Left lung (tissue), 10 donors: ENCODE measurements around the gene OPN4. TPM values are rescaled to one million over a fixed set of nuclear protein-coding genes. Genes with fewer than 3 reads are reported as not detected.

ENCODE experiments used
- ATAC-seq: fragments of 200-7000 bp; cut with Tn5 transposase; one replicate; pipeline ENCODE4 v1.9.1; 2020; ENCODE audit warnings: moderate library complexity
- DNase-seq, 4 donors: peaks; one replicate each; pipeline ENCODE4 v3.0.0-alpha.2; 2013 to 2020
- H3K27ac ChIP-seq, 2 donors: fragments of 200-600 bp; sonication (generic) in 1 of 2; one replicate each; pipeline versions ENCODE4 v1.5.0 to v1.8.0; 2020 to 2021
- H3K27me3 ChIP-seq, 2 donors: fragments of 200-600 bp; sonication (generic) in 1 of 2; one replicate each; pipeline versions ENCODE4 v1.5.0 to v1.8.0; 2020 to 2021
- H3K36me3 ChIP-seq, 2 donors: fragments of 200-600 bp; sonication (generic) in 1 of 2; one replicate each; pipeline versions ENCODE4 v1.5.0 to v1.8.0; 2020 to 2021
- H3K4me1 ChIP-seq, 2 donors: fragments of 200-600 bp; one replicate each; pipeline ENCODE4 v1.8.0; 2021
- H3K4me3 ChIP-seq, 2 donors: fragments of 200-600 bp; sonication (generic) in 1 of 2; one replicate each; pipeline versions ENCODE4 v1.5.0 to v1.8.0; 2020 to 2021; ENCODE audit warnings: mild to moderate bottlenecking in 1 of 2
- H3K9me3 ChIP-seq, 2 donors: fragments of 200-600 bp; sonication (generic) in 1 of 2; one replicate each; pipeline versions ENCODE4 v1.5.0 to v1.8.0; 2020 to 2021
- intact Hi-C, 2 donors: fragments of 100-400 bp; cut with DNase I; formaldehyde crosslinking; loops; one replicate each; pipeline versions ENCODE4 v1.11.2 to v1.14.2; 2022
- polyA plus RNA-seq, 6 donors: library from polyadenylated mRNA; unstranded; fragments of 120-200 nt; gene quantifications; one replicate each; pipeline ENCODE4 v1.2.1, GENCODE V29; 2013; ENCODE audit not compliant: insufficient read length in 6 of 6
- total RNA-seq, 2 donors: library from RNA; stranded (reverse); fragmentation: NEBNext Ultra II Directional; extraction: Animal tissue kit (Norgen Biotek cat#: 25700); gene quantifications; one replicate each; pipeline ENCODE4 v1.2.1, GENCODE V29; 2021
- TF ChIP-seq, protein P1 (sequence below), 2 donors: fragments of 200-600 bp; sonication (generic) in 1 of 2; IDR thresholded peaks; one replicate each; pipeline versions ENCODE4 v1.5.0 to v1.8.0; 2021; ENCODE audit warnings: antibody characterized with exemption in 2 of 2
- donor health status: DM: no; HTN: yes; CAD: no.
- donor health status: DM: no; HTN: no; CAD: no.

OPN4 gene
- total and polyA plus RNA-seq, 8 donors, result not detected

DNA sequence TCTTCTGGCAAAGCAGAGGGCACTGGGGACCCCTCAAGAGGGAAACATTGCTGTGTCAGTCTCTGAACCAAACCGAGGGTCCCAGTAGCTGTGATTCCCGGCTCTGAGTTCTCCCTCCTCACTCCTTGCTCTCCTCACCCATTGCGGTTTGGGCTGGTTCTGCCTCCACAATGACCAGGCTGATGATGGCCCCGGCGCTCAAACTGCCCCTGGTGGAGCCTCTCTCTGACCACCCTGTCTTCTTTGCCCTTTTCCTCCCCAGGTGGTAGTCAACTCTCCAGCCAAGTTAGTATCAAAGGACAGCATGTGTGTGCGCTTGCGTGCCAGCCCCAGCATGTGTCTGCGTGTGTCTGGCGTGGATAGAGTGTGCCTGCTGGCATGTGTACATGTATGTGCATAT, 31.1 kb downstream of the OPN4 start:
- TF ChIP-seq, protein P1, sequence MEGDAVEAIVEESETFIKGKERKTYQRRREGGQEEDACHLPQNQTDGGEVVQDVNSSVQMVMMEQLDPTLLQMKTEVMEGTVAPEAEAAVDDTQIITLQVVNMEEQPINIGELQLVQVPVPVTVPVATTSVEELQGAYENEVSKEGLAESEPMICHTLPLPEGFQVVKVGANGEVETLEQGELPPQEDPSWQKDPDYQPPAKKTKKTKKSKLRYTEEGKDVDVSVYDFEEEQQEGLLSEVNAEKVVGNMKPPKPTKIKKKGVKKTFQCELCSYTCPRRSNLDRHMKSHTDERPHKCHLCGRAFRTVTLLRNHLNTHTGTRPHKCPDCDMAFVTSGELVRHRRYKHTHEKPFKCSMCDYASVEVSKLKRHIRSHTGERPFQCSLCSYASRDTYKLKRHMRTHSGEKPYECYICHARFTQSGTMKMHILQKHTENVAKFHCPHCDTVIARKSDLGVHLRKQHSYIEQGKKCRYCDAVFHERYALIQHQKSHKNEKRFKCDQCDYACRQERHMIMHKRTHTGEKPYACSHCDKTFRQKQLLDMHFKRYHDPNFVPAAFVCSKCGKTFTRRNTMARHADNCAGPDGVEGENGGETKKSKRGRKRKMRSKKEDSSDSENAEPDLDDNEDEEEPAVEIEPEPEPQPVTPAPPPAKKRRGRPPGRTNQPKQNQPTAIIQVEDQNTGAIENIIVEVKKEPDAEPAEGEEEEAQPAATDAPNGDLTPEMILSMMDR (IDR thresholded peaks at IDR 0.05), result no peak
- Histone ChIP-seq H3K4me3 (no peak overlapping the region), H3K4me1 (peaks cover 0 to 4% of the 10 kb centered on the region in 2 donors), H3K27me3 (peaks cover 0 to 40% of the 10 kb centered on the region in 2 donors), H3K36me3 (no peaks in the 10 kb centered on the region), H3K9me3 (no peaks in the 10 kb centered on the region), H3K27ac (no peak overlapping the region)
- no peak for ATAC-seq
- peak in 1 of 4 donors; percentile 40 for DNase-seq
- intact Hi-C loops, result no loop called here

DNA sequence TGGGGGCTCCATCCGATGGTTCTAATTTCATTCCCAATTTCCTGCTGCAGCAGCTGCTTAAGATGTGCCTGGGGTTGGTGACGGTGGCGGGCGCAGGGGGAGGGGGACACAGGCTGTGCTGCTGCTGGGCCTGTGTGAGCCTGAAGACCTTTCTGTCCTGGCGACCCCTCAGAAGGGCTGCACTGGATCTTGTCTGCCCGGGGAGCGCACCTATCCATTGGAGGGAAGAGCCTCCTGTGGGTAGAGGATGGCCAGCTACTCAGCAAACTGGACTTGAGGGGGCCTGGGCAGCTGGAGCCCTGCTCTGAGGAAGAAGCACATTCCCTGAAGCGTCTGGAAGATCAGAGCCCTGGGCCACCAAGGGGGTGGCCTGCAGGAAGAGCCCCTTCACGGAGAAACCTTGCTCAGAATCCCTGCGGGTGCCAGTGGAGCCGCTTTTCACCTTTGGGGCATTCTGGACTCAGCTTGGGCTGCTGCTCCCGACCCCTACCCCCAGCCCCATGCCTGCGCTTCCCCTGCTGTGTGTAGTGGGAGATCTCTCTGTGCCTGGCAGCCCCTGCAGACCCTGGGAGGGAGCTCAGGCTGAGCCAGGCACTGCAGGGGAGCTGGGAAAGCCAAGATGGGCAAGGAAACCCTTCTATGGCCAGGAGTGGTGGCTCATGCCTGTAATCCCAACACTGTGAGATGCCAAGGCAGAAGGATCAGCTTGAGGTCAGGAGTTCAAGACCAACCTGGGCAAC, 31.7 kb downstream of the OPN4 start:
- intact Hi-C loops, result no loop called here
- TF ChIP-seq, protein P1 (IDR thresholded peaks at IDR 0.05), result no peak
- Histone ChIP-seq H3K4me1 (peaks cover 0 to 4% of the 10 kb centered on the region in 2 donors), H3K27ac (no peak overlapping the region), H3K9me3 (no peaks in the 10 kb centered on the region), H3K27me3 (peaks cover 0 to 38% of the 10 kb centered on the region in 2 donors), H3K4me3 (no peak overlapping the region), H3K36me3 (no peaks in the 10 kb centered on the region)
- ATAC-seq (no peak), DNase-seq (peak in 1 of 4 donors; percentile 70)

DNA sequence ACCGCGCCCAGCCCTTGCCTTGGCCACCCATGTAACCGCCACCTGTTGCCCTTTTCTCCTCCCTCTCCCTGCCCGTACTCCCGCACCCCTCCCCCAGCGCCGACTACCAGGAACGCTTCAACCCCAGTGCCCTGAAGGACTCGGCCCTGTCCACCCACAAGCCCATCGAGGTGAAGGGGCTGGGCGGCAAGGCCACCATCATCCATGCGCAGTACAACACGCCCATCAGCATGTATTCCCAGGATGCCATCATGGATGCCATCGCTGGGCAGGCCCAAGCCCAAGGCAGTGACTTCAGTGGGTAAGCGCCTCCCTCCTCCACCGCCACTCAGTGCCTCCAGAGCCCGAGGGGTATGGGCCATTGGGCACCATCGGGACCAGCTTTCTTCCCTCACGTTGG, 32.6 kb downstream of the OPN4 start:
- no peak overlapping the region for H3K27ac ChIP-seq
- no peak overlapping the region for H3K4me3 ChIP-seq
- peaks cover 0 to 4% of the 10 kb centered on the region in 2 donors for H3K4me1 ChIP-seq
- H3K27me3 ChIP-seq, result peaks cover 0 to 30% of the 10 kb centered on the region in 2 donors
- intact Hi-C loops, result no loop called here
- DNase-seq, result peak in 1 of 4 donors; percentile 72
- H3K36me3 ChIP-seq, result no peaks in the 10 kb centered on the region
- no peaks in the 10 kb centered on the region for H3K9me3 ChIP-seq
- TF ChIP-seq, protein P1 (IDR thresholded peaks at IDR 0.05), result no peak
- no peak for ATAC-seq

DNA sequence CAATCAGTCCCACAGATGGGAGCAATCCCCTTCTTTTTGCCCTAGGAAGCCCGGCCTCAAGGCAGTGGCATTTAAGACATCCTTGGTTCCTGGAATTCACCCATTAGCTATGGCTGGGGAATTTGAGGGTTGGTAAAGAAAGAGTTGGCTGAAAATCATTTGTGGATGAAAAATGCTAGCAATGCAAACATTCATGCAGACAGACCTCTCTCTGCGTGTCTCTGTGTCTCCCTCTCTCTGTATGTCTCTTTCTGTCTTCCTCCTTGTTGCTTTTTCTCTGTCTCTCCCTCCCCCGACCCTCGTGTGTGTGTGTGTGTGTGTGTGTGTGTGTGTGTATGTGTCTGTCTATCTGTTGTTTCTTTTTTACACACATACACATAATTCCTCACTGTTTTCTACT, 33.4 kb downstream of the OPN4 start:
- Histone ChIP-seq H3K9me3 (no peaks in the 10 kb centered on the region), H3K4me3 (no peak overlapping the region), H3K36me3 (no peaks in the 10 kb centered on the region), H3K27ac (no peak overlapping the region), H3K27me3 (peaks cover 0 to 30% of the 10 kb centered on the region in 2 donors), H3K4me1 (peaks cover 0 to 4% of the 10 kb centered on the region in 2 donors)
- TF ChIP-seq, protein P1 (IDR thresholded peaks at IDR 0.05), result no peak
- DNase-seq, result no peak
- intact Hi-C loops, result no loop called here
- no peak for ATAC-seq

DNA sequence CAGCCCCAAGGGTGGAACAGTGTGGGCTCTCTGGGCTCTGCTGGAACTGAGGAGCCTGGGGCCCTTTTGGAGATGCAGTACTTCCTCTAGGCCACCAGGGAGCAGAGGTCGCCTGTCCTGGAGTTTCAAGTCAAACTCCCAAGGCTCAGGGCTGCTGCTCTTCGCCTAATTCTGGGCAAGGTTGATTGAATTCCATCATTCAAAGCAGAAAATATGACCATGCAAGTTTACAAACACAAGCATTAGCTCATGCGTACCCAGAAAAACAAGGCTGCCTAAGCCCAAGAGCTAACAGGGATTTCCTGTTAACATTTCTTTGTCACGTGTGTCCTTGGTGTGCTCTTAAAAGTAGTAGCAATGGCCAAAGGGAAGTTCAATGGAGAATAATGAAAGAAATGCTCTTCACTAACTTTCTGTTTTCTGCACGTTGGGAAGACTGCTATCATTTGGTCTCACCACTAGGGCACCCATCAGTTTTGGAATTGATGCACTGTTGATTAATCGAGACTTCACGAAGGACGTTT, 34.1 kb downstream of the OPN4 start:
- TF ChIP-seq, protein P1 (IDR thresholded peaks at IDR 0.05), result peak; percentile 77 to 91
- ATAC-seq (peak; percentile 91), DNase-seq (peak; percentile 49 to 71 (median 54))
- Histone ChIP-seq H3K27ac (no peak overlapping the region), H3K27me3 (peaks cover 0 to 30% of the 10 kb centered on the region in 2 donors), H3K36me3 (no peaks in the 10 kb centered on the region), H3K4me3 (no peak overlapping the region), H3K9me3 (no peaks in the 10 kb centered on the region), H3K4me1 (peaks cover 0 to 4% of the 10 kb centered on the region in 2 donors)
- intact Hi-C loops, result no loop called here
